HTR-8/SVneo (cell line): ENCODE results near the gene MFSD2B.
"Not testable (repeated sequence)": the region's sequence is repeated elsewhere in the genome, so short reads cannot be mapped to it uniquely, and the experiment has no call there.

ENCODE experiments used
- DNase-seq: peaks from one replicate; pipeline ENCODE4 v3.0.0; 2011; ENCODE audit warnings: low spot score, mixed read lengths; ENCODE audit not compliant: insufficient read length
- FAIRE-seq: peaks from 2 replicates; lab custom pipeline; 2011; peaks lifted over from hg19 to GRCh38; lab: Jason Lieb, UNC

MFSD2B gene, protein sequence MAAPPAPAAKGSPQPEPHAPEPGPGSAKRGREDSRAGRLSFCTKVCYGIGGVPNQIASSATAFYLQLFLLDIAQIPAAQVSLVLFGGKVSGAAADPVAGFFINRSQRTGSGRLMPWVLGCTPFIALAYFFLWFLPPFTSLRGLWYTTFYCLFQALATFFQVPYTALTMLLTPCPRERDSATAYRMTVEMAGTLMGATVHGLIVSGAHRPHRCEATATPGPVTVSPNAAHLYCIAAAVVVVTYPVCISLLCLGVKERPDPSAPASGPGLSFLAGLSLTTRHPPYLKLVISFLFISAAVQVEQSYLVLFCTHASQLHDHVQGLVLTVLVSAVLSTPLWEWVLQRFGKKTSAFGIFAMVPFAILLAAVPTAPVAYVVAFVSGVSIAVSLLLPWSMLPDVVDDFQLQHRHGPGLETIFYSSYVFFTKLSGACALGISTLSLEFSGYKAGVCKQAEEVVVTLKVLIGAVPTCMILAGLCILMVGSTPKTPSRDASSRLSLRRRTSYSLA

DNA sequence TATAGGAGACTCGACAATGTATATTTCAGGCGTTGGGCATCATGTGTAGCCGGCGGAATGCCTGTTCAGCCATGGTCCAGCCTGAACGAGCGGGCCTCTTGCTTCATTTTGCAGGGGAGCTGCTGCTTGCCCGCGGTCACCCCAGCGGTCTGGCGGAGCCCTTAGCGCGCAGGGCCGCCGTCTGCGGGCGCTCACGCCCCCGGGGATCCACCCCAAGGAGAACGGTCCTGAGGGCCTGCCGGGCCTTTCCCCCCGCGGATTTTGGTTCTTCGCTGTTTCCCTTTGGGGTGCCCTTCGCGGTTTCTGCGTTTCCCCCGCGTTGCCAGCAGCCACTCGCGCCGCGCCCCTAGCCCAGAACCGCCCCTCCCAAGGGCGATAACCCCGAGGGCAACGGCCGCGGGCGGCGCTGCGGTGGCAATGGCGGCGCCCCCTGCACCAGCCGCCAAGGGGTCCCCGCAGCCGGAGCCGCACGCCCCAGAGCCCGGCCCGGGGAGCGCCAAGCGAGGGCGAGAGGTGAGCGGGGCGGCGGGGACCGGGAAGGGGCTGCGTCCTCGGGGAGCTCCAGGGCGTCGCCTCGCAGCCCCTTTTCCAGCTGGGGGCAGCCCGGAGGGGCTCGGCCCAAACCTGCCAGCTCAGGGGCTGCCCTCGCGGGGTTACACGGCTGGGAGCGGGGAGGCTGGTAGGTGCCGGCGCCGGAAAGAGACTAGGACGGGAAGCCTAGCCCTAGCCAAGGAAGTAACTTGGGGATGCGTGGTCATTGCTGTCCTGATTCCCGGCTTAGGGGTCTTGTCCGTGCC lies at the start of gene MFSD2B:
Gene MFSD2B, plus strand, starts transcription at position 406 of the 797 bp plus-strand sequence. Its CDS starts 12 bp downstream, at position 418.
- no peak for DNase-seq
- no peak for FAIRE-seq

GRCh38 chr2:23967846-23968245 lies 42.0 kb upstream of the MFSD2B start:
- FAIRE-seq, result no peak
- DNase-seq, result no peak

DNA sequence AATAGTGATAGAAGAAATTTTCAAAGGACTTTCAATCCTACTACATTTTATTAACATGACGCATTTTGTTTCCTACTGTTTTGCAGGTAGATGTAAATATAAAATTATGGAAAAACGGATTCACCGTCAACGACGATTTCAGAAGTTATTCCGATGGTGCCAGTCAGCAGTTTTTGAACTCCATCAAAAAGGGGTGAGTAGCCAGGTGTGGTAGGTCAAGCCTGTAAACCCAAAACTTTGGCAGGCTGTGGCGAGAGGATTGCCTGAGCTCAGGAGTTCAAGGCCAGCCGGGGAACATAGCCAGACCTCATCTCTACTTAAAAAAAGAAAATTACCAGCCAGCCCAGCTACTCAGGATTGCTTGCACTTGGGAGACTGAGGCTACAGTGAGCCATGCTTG lies 33.0 kb upstream of the MFSD2B start:
- DNase-seq (no peak), FAIRE-seq (no peak)

GRCh38 chr2:23988371-23988770 lies 21.5 kb upstream of the MFSD2B start:
- FAIRE-seq (peak; percentile 38), DNase-seq (peak; percentile 43)

DNA sequence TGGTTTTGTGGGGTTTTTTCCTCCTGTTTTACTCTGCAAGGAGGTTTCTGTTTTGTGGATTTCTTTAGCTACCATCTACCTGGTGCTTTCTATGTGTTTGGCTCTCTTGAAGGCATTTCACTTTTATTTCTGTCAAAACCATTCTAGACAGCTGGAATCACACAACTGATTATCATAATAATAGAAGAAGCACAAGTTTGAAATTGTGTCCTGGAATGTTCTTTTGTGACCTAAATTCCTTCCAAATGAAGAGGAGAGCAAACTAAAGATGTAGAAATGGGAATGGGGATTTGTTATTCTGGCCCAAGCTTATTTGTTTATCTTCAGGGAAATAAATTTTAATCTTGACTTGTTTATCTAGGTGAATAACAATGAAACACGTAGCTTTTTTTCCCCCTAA lies 17.0 kb upstream of the MFSD2B start:
- DNase-seq (no peak), FAIRE-seq (no peak)

DNA sequence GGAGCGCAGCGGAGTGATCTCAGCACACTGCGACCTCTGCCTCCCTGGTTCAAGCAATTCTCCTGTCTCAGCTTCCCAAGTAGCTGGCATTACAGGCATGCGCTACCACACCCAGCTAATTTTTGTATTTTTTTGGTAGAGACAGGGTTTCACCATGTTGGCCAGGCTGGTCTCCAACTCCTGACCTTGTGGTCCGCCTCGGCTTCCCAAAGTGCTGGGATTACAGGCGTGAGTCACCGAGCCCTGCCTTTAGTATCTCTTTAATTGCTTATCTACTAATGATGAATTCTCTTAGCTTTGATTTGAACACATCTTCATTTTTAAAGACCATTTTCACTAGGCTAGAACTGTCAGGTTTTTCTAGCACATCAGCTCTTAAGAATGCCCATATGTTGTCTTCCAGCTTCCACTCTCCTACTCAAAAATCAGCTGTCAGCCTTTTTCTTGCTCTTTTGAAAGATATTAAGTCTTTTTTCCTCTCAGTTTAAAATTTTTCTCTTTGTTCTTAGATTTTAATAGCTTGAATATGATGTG lies 16.1 kb upstream of the MFSD2B start:
- DNase-seq (no peak), FAIRE-seq (no peak)

- FAIRE-seq (no peak), DNase-seq (no peak)
Observed at GRCh38 chr2:23994567-23994966, 15.3 kb upstream of the MFSD2B start.

DNA sequence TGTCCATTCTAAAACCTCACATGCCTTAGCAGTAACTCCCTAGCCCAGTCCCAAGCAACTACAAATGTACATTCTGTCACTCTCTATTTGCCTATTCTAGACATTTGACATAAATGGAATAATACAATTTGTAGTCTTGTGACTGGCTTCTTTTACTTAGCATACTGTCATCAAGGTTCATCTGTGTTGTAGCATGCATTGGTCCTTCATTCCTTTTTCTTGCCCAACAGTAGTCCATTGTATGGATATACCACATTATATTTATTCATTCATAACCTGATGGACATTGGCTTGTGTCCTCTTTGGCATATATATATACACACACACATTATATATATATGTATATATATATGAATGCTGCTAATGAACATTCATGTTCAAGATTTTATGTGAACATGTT lies 2.2 kb upstream of the MFSD2B start:
- no peak for FAIRE-seq
- no peak for DNase-seq

DNA sequence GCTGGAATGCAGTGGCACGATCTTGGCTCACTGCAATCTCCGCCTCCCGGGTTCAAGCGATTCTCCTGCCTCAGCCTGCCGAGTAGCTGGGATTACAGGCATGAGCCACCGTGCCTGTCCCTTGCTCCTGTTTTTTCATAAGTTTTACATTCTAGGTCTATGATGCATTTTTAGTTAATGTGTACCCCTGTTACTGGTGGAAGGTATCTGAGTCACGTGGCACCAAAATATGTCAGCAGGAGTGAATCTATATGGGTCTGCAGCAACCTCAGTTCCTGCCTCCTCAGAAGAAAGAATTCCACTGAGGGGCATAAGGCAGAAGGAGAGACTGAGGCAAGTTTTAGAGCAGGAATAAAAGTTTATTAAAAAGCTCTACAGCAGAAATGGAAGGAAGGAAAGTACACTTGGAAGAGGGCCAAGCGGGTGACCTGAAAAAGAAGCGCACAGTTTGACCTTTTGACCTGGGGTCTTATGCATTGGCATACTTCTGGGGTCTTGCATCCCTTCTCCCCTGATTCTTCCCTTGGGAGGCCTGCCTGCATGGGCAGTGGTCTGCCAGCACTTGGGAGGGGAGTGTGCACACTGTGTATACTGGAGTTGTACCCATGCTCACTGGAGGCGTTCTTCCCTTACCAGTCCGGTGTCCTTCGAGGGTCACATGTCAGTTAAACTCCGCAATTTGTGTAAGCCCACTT lies 1.1 kb upstream of the MFSD2B start:
- no peak for FAIRE-seq
- no peak for DNase-seq

DNA sequence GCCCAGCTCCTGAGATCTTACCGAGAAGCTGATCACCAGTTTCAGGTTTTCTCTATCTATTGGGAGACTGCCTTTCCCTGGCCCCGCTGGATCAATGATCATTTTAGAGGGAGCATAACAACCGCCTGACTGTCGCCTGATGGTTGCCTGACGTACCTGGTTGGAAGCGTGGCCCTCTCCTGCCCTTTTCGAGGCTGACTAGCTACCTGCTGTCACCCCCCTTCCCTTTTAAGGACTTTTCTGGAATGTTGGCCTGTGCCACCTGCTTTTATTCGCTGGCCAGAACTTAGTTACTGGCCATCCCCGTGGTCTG lies 562 bp upstream of the MFSD2B start:
- FAIRE-seq (no peak), DNase-seq (no peak)

- FAIRE-seq (no peak), DNase-seq (no peak)
Observed at GRCh38 chr2:24010477-24011249, 778 bp downstream of the MFSD2B start.

- DNase-seq, result no peak
- FAIRE-seq, result no peak
Observed at GRCh38 chr2:24011250-24012104, 1.6 kb downstream of the MFSD2B start.

- no peak for DNase-seq
- FAIRE-seq, result no peak
Observed at GRCh38 chr2:24012521-24013188, 2.8 kb downstream of the MFSD2B start.

- not testable (repeated sequence) for FAIRE-seq, DNase-seq
Observed at GRCh38 chr2:24014902-24015301, 5.0 kb downstream of the MFSD2B start.

DNA sequence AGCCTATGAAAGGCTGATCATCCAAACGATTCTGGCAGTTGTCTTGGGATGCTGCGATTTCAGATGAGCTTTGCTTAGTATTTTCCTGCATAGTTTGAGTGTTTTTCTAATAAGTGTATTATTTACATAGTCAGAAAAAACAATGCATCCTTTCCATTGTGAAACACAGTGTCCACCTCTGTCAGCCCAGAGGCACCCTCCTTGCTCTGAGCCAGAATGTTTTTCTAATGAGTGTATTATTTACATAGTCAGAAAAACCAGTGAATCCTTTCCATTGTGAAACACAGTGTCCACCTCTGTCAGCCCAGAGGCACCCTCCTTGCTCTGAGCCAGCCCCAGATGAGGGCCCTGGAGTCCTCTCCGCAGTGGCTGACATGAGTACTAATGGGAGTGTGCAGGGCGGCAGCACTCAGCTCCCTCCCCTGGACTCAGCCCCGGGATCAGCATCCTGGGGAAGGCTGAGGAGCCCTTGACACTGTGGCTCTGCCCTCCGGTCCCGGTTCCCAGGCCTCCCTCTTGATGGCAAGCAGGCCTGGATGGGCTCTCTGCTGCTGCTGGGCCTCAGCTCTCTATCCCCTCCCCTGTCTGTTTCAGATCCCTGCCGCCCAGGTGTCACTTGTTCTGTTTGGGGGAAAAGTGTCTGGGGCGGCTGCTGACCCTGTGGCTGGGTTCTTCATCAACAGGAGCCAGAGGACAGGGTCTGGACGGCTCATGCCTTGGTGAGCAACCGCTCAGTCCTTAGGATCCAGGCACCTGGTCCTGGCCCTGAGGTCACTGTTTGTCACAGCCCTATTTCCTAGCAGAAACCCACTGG lies 5.9 kb downstream of the MFSD2B start:
- peak; percentile 66 for FAIRE-seq
- DNase-seq, result peak; percentile 74

- no peak for DNase-seq
- no peak for FAIRE-seq
Observed at GRCh38 chr2:24016376-24016761, 6.5 kb downstream of the MFSD2B start.

DNA sequence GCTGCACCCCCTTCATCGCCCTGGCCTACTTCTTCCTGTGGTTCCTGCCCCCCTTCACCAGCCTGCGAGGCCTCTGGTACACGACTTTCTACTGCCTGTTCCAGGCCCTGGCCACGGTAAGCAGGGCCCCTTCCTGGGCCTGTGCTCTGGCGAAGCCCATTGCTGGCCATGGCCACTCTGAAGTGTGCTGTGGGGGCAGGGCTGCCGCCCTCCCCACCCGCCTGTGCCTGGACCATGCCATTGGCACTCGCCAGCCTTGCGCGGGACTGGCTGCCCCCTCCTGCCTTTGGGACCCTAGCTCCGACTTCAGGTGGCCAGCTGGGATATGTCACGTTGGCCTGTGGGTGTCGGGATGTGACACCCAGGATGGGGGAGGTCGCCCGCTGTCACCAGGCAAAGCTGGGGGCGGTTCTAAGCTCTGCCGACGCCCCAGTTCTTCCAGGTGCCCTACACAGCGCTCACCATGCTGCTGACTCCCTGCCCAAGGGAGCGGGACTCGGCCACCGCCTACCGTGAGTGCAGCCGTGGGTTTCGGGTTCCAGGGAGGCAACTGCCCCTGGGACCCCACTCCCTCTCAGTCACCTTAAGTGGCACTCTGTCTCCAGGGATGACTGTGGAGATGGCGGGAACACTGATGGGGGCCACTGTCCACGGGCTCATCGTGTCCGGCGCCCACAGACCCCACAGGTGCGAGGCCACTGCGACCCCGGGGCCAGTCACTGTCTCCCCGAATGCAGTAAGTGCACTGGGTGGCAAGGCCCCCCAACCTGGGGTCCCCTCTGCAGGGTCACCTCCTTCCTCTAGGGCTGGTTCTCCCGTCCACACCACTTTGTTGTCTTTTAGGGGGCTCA lies 7.2 kb downstream of the MFSD2B start:
- FAIRE-seq, result no peak

More for the DNA sequence above, 7.2 kb downstream of the MFSD2B start:
- no peak for DNase-seq
